GM23338 (cell line): ENCODE measurements around the gene SRA1. TPM values are rescaled to one million over a fixed set of nuclear protein-coding genes. Genes with fewer than 3 reads are reported as not detected.
A peak's percentile ranks its signal among the peaks of the same experiment; 100 is the strongest.

Experiments used
- ATAC-seq: fragments of 200-7000 bp; cut with Tn5 transposase; 3 replicates; pipeline ENCODE4 v1.9.1; 2020
- DNase-seq: peaks from one replicate; pipeline ENCODE4 v3.0.0-alpha.2; 2015; ENCODE audit warnings: low spot score
- H2AFZ ChIP-seq: fragments of 200-600 bp; sonication (generic); 2 replicates; pipeline ENCODE4 v1.8.0; 2016; ENCODE audit warnings: antibody characterized with exemption, mild to moderate bottlenecking, moderate library complexity
- H3F3A ChIP-seq: fragments of 200-600 bp; sonication (generic); replicated peaks from 2 replicates; pipeline ENCODE4 v1.8.0; 2017; ENCODE audit warnings: antibody characterized with exemption, mixed run types, low read depth
- H3K27ac ChIP-seq: fragments of 200-600 bp; sonication (generic); 2 replicates; pipeline ENCODE4 v1.6.1; 2016; ENCODE audit warnings: low read depth
- H3K27me3 ChIP-seq: fragments of 200-600 bp; sonication (generic); 2 replicates; pipeline ENCODE4 v1.8.0; 2016; ENCODE audit warnings: mild to moderate bottlenecking, mixed run types, moderate library complexity; ENCODE audit not compliant: insufficient read depth
- H3K36me3 ChIP-seq: fragments of 200-600 bp; sonication (generic); 2 replicates; pipeline ENCODE4 v1.8.0; 2016; ENCODE audit warnings: mild to moderate bottlenecking; ENCODE audit not compliant: insufficient read depth
- H3K4me1 ChIP-seq: fragments of 200-600 bp; sonication (generic); 2 replicates; pipeline ENCODE4 v1.8.0; 2016; ENCODE audit warnings: mild to moderate bottlenecking, moderate library complexity; ENCODE audit not compliant: insufficient read depth
- H3K4me2 ChIP-seq: fragments of 200-600 bp; sonication (generic); 2 replicates; pipeline ENCODE4 v1.7.1; 2017; ENCODE audit warnings: mixed run types
- H3K4me3 ChIP-seq: fragments of 200-600 bp; sonication (generic); 2 replicates; pipeline ENCODE4 v1.6.1; 2016; ENCODE audit warnings: mixed run types
- H3K79me2 ChIP-seq: fragments of 200-600 bp; sonication (generic); replicated peaks from 2 replicates; pipeline ENCODE4 v1.8.0; 2017; ENCODE audit warnings: mild to moderate bottlenecking; ENCODE audit not compliant: insufficient read depth
- H3K9me2 ChIP-seq: fragments of 200-600 bp; sonication (generic); 2 replicates; pipeline ENCODE4 v1.8.0; 2017; ENCODE audit not compliant: insufficient read depth
- H4K20me1 ChIP-seq: fragments of 200-600 bp; sonication (generic); replicated peaks from 2 replicates; pipeline ENCODE4 v1.8.0; 2017; ENCODE audit warnings: mild to moderate bottlenecking; ENCODE audit not compliant: insufficient read depth
- H3K27ac Mint-ChIP-seq: 2 replicates; pipeline ENCODE4 v1.8.0; 2020; ENCODE audit warnings: inconsistent platforms, mild to moderate bottlenecking, moderate library complexity, mixed read lengths
- H3K27me3 Mint-ChIP-seq: 3 replicates; pipeline ENCODE4 v1.8.0; 2022; ENCODE audit warnings: low read depth, mild to moderate bottlenecking, moderate library complexity, mixed read lengths, inconsistent platforms; ENCODE audit not compliant: insufficient read depth, poor library complexity
- H3K36me3 Mint-ChIP-seq: 3 replicates; pipeline ENCODE4 v1.8.0; 2021; ENCODE audit warnings: low read depth, mild to moderate bottlenecking, inconsistent platforms, moderate library complexity, mixed read lengths
- H3K4me1 Mint-ChIP-seq: 3 replicates; pipeline ENCODE4 v1.8.0; 2020; ENCODE audit warnings: mild to moderate bottlenecking, inconsistent platforms, mixed read lengths
- H3K4me3 Mint-ChIP-seq: 3 replicates; pipeline ENCODE4 v1.8.0; 2021; ENCODE audit warnings: moderate library complexity, mild to moderate bottlenecking, inconsistent platforms, mixed read lengths
- H3K9me3 Mint-ChIP-seq: 3 replicates; pipeline ENCODE4 v1.8.0; 2020; ENCODE audit warnings: moderate library complexity, mild to moderate bottlenecking, inconsistent platforms, mixed read lengths
- EZH2phosphoT487 ChIP-seq: fragments of 200-600 bp; sonication (generic); IDR thresholded peaks from one replicate; pipeline ENCODE4 v1.8.1; 2018; ENCODE audit warnings: antibody characterized with exemption; ENCODE audit not compliant: unreplicated experiment
- JUNB ChIP-seq: IDR thresholded peaks from one replicate; pipeline ENCODE4 v1.6.1; 2016; ENCODE audit warnings: antibody characterized with exemption; ENCODE audit not compliant: unreplicated experiment
- NANOG ChIP-seq: IDR thresholded peaks from 2 replicates; pipeline ENCODE4 v1.6.1; 2016; ENCODE audit warnings: antibody characterized with exemption, borderline replicate concordance
- POLR2AphosphoS5 ChIP-seq: IDR thresholded peaks from 2 replicates; pipeline ENCODE4 v1.6.1; 2016; ENCODE audit warnings: antibody characterized with exemption, low read depth
- REST ChIP-seq: IDR thresholded peaks from one replicate; pipeline ENCODE4 v1.6.1; 2018; ENCODE audit warnings: antibody characterized with exemption; ENCODE audit not compliant: unreplicated experiment
- ZNF114 ChIP-seq: fragments of 250-450 bp; sonication (Bioruptor Pico); IDR thresholded peaks from 2 replicates; pipeline ENCODE4 v1.5.0; 2020; ENCODE audit warnings: mild to moderate bottlenecking, moderate library complexity
- ZNF462 ChIP-seq: fragments of 250-450 bp; sonication (Bioruptor Pico); IDR thresholded peaks from 2 replicates; pipeline ENCODE4 v1.5.0; 2020; ENCODE audit warnings: mild to moderate bottlenecking, moderate library complexity
- polyA plus RNA-seq: library from polyadenylated mRNA; unstranded; fragments of >200 nt; fragmentation: Nextera tagmentation; extraction: Ambion mirVana; gene quantifications from 2 replicates; pipeline ENCODE4 v1.2.1, GENCODE V29; 2016
- total RNA-seq: library from RNA; depleted of rRNA; stranded (reverse); fragments of >200 nt; shearing (Covaris generic); gene quantifications from 2 replicates; pipeline ENCODE4 v1.2.3, GENCODE V29; 2014

The SRA1 gene
- total and polyA plus RNA-seq, 2 experiments from 2014 or later = 38.4 to 74.7 TPM

DNA sequence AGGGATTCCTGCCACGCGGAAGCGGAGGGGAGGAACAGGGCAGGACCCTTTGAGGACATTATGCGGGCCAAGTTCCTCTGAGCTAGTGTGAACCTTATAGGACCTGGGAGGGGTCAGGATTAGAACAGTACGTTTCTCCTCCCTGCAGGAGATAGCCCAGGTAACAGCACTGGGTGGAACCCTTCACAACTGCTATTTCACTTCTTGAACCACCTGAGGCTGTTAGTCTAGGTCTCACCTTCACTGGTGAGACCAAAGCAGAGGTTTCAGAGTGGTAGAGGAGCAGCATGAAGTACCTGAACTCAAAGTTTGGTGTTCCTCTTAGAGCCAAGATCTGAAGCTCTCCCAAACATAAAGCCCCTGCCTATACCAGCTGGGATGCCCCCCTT, 9.0 kb downstream of the SRA1 start:
- Histone ChIP-seq H4K20me1 (peaks cover 5% of the 10 kb centered on the region; the same call in 1 of the 2 replicates), H2AFZ (peak overlapping the region; percentile 29), H3K9me2 (no peaks in the 10 kb centered on the region), H3K79me2 (peaks cover 17% of the 10 kb centered on the region; the same call in 1 of the 2 replicates), H3K4me1 (peaks cover 26% of the 10 kb centered on the region), H3K27ac (peak overlapping the region; percentile 95), H3K4me3 (peak overlapping the region; percentile 77), H3K36me3 (peaks cover 29% of the 10 kb centered on the region), H3F3A (peaks cover 17% of the 10 kb centered on the region), H3K27me3 (no peaks in the 10 kb centered on the region), H3K4me2 (peak overlapping the region; percentile 96)
- Mint-ChIP-seq H3K27me3 (peaks cover 17% of the 10 kb centered on the region), H3K27ac (peak overlapping the region; percentile 98), H3K4me1 (peaks cover 24% of the 10 kb centered on the region), H3K4me3 (peak overlapping the region; percentile 88), H3K36me3 (peaks cover 49% of the 10 kb centered on the region), H3K9me3 (no peaks in the 10 kb centered on the region)
- TF ChIP-seq POLR2AphosphoS5 = no peak; the same call in 1 of the 2 replicates
- TF ChIP-seq ZNF462 (CRISPR knock-in tag) = no peak
- TF ChIP-seq EZH2phosphoT487 = no peak
- no peak for TF ChIP-seq JUNB
- no peak for TF ChIP-seq ZNF114 (CRISPR knock-in tag)
- TF ChIP-seq NANOG = no peak
- TF ChIP-seq REST = no peak
- DNase-seq (peak; percentile 73), ATAC-seq (peak; percentile 44)
